ENCODE measurements around the gene CAPZA1.

- no peak for TF ChIP-seq ZNF274 (IDR thresholded peaks at IDR 0.05; ENCODE audit: low read depth, low read length)
- no peak for TF ChIP-seq YY1 (IDR thresholded peaks at IDR 0.05; ENCODE audit: insufficient read depth, insufficient read length)
- TF ChIP-seq SUZ12 (IDR thresholded peaks at IDR 0.05; ENCODE audit: extremely low read depth, insufficient read depth, insufficient read length), result no peak
These were observed 81.8 kb downstream of the CAPZA1 start for GRCh38 chr1:112701227-112702066.
